ENCODE data around the gene SLC8B1. TPM values are rescaled to one million over a fixed set of nuclear protein-coding genes. Genes with fewer than 3 reads are reported as not detected.

SLC8B1 gene
- total RNA-seq, 1 donor from 2014 or later, result 5.0 TPM

- DNase-seq, result no peak
These were observed 66.3 kb downstream of the SLC8B1 start for GRCh38 chr12:113268621-113269020.

- DNase-seq, result no peak
These were observed 66.8 kb downstream of the SLC8B1 start for GRCh38 chr12:113268136-113268535.

- DNase-seq, result no peak
These were observed 67.3 kb downstream of the SLC8B1 start for GRCh38 chr12:113267621-113268020.

GRCh38 chr12:113266106-113266895 is 68.6 kb downstream of the SLC8B1 start:
- no peak for DNase-seq

- DNase-seq, result no peak
These were observed 71.4 kb downstream of the SLC8B1 start for GRCh38 chr12:113263431-113263963.

- DNase-seq, result no peak
These were observed 72.2 kb downstream of the SLC8B1 start for GRCh38 chr12:113262710-113263109.

GRCh38 chr12:113261847-113262470 is 73.0 kb downstream of the SLC8B1 start:
- no peak for DNase-seq

- DNase-seq, result no peak
These were observed 74.1 kb downstream of the SLC8B1 start for GRCh38 chr12:113260636-113261300.

- DNase-seq, result no peak
These were observed 74.8 kb downstream of the SLC8B1 start for GRCh38 chr12:113260127-113260526.

GRCh38 chr12:113257564-113257963 is 77.3 kb downstream of the SLC8B1 start:
- DNase-seq, result no peak

- no peak for DNase-seq
These were observed 80.6 kb downstream of the SLC8B1 start for GRCh38 chr12:113254298-113254697.

GRCh38 chr12:113253532-113254285 is 81.2 kb downstream of the SLC8B1 start:
- DNase-seq, result no peak

GRCh38 chr12:113252494-113252893 is 82.4 kb downstream of the SLC8B1 start:
- no peak for DNase-seq

- no peak for DNase-seq
These were observed 83.4 kb downstream of the SLC8B1 start for GRCh38 chr12:113251404-113252070.

- no peak for DNase-seq
These were observed 84.9 kb downstream of the SLC8B1 start for GRCh38 chr12:113250045-113250444.

GRCh38 chr12:113249546-113249945 is 85.4 kb downstream of the SLC8B1 start:
- DNase-seq, result no peak

- DNase-seq, result no peak
These were observed 86.0 kb downstream of the SLC8B1 start for GRCh38 chr12:113248842-113249435.
